Neural cell (in vitro differentiated cells): ENCODE results near the gene POU3F1. TPM values are rescaled to one million over a fixed set of nuclear protein-coding genes. Genes with fewer than 3 reads are reported as not detected.

Experiments used
- H2AFZ ChIP-seq: fragments of 200-600, 300-800 bp; sonication (generic), shearing (Covaris generic); 2 replicates; pipeline ENCODE4 v1.6.0; 2014; ENCODE audit warnings: low read depth, mild to moderate bottlenecking, antibody characterized with exemption, low read length, moderate library complexity
- H3F3A ChIP-seq: fragments of 200-600 bp; shearing (Covaris generic); 2 replicates; pipeline ENCODE4 v1.6.1; 2016; ENCODE audit warnings: mild to moderate bottlenecking, moderate library complexity, mixed read lengths, antibody characterized with exemption, low read length; ENCODE audit not compliant: insufficient read depth, poor library complexity, severe bottlenecking
- H3K27ac ChIP-seq: fragments of 200-600, 300-800 bp; sonication (generic), shearing (Covaris generic); 2 replicates; pipeline ENCODE4 v1.5.1; 2014; ENCODE audit warnings: mild to moderate bottlenecking, low read length, moderate library complexity
- H3K27me3 ChIP-seq: fragments of 300-800, 200-600 bp; sonication (generic), shearing (Covaris generic); 2 replicates; pipeline ENCODE4 v1.6.0; 2014; ENCODE audit warnings: mild to moderate bottlenecking, low read depth, low read length, moderate library complexity; ENCODE audit not compliant: insufficient read depth
- H3K36me3 ChIP-seq: fragments of 300-800, 200-600 bp; sonication (generic), shearing (Covaris generic); 2 replicates; pipeline ENCODE4 v1.5.1; 2014; ENCODE audit warnings: mild to moderate bottlenecking, antibody characterized with exemption, low read length, moderate library complexity; ENCODE audit not compliant: insufficient read depth
- H3K4me2 ChIP-seq: fragments of 300-800, 200-600 bp; sonication (generic), shearing (Covaris generic); 2 replicates; pipeline ENCODE4 v1.6.0; 2014; ENCODE audit warnings: mild to moderate bottlenecking, low read length
- H3K4me3 ChIP-seq: fragments of 300-800, 200-600 bp; sonication (generic), shearing (Covaris generic); 2 replicates; pipeline ENCODE4 v1.5.1; 2014; ENCODE audit warnings: mild to moderate bottlenecking, low read length, moderate library complexity
- H3K79me2 ChIP-seq: fragments of 200-600 bp; shearing (Covaris generic); replicated peaks from 2 replicates; pipeline ENCODE4 v1.6.0; 2014; ENCODE audit warnings: mild to moderate bottlenecking, low read length, moderate library complexity; ENCODE audit not compliant: insufficient read depth
- H3K9ac ChIP-seq: fragments of 300-800, 200-600 bp; sonication (generic), shearing (Covaris generic); 2 replicates; pipeline ENCODE4 v1.6.1; 2016; ENCODE audit warnings: mild to moderate bottlenecking, low read length, mixed read lengths
- H3K9me2 ChIP-seq: fragments of 200-600 bp; shearing (Covaris generic); 2 replicates; pipeline ENCODE4 v1.6.1; 2016; ENCODE audit warnings: mild to moderate bottlenecking, low read length, mixed read lengths; ENCODE audit not compliant: insufficient read depth
- H3K9me3 ChIP-seq: fragments of 200-600, 300-800 bp; sonication (generic), shearing (Covaris generic); 2 replicates; pipeline ENCODE4 v1.6.1; 2016; ENCODE audit warnings: mild to moderate bottlenecking, mixed run types, low read length, moderate library complexity, mixed read lengths
- H4K20me1 ChIP-seq: fragments of 200-600 bp; shearing (Covaris generic); 2 replicates; pipeline ENCODE4 v1.6.1; 2016; ENCODE audit warnings: mild to moderate bottlenecking, mixed run types; ENCODE audit not compliant: insufficient read depth
- EP300 ChIP-seq: fragments of 450-650 bp; conservative IDR thresholded peaks from 2 replicates; pipeline ENCODE4 v1.6.1; 2014; ENCODE audit warnings: antibody characterized with exemption, mild to moderate bottlenecking, moderate library complexity; ENCODE audit not compliant: poor library complexity, severe bottlenecking
- EZH2 ChIP-seq: fragments of 200-600, 300-800 bp; shearing (Covaris generic), sonication (generic); IDR thresholded peaks from 2 replicates; pipeline ENCODE4 v1.6.1; 2014; ENCODE audit warnings: antibody characterized with exemption, low read length, borderline replicate concordance, mild to moderate bottlenecking; ENCODE audit not compliant: insufficient read depth, poor library complexity, severe bottlenecking
- MXI1 ChIP-seq: fragments of 450-650 bp; conservative IDR thresholded peaks from 2 replicates; pipeline ENCODE4 v1.6.1; 2014; ENCODE audit warnings: antibody characterized with exemption, mild to moderate bottlenecking; ENCODE audit not compliant: poor library complexity, severe bottlenecking
- POLR2AphosphoS5 ChIP-seq: IDR thresholded peaks from 2 replicates; pipeline ENCODE4 v1.6.1; 2012
- RAD21 ChIP-seq: fragments of 450-650 bp; conservative IDR thresholded peaks from 2 replicates; pipeline ENCODE4 v1.6.1; 2014; ENCODE audit warnings: antibody characterized with exemption, mild to moderate bottlenecking, moderate library complexity
- REST ChIP-seq: IDR thresholded peaks from 2 replicates; pipeline ENCODE4 v1.6.1; 2012; ENCODE audit warnings: borderline replicate concordance
- SMC3 ChIP-seq: fragments of 450-650 bp; conservative IDR thresholded peaks from 2 replicates; pipeline ENCODE4 v1.6.1; 2014; ENCODE audit warnings: antibody characterized with exemption, mild to moderate bottlenecking, moderate library complexity; ENCODE audit not compliant: poor library complexity
- TAF1 ChIP-seq: IDR thresholded peaks from 2 replicates; pipeline ENCODE4 v1.6.1; 2012; ENCODE audit warnings: low read depth
- polyA plus RNA-seq: library from polyadenylated mRNA; depleted of rRNA; stranded (reverse); fragments of >200 nt; gene quantifications from 2 replicates; pipeline ENCODE4 v1.2.3, GENCODE V29; 2014
- TF ChIP-seq, protein P1 (sequence below): fragments of 450-650 bp; IDR thresholded peaks from 2 replicates; pipeline ENCODE4 v1.5.1; 2014; ENCODE audit warnings: antibody characterized with exemption, mild to moderate bottlenecking, moderate library complexity; ENCODE audit not compliant: poor library complexity, severe bottlenecking

The POU3F1 gene
- polyA plus RNA-seq, 1 donor from 2014 or later: 3.1 TPM

DNA sequence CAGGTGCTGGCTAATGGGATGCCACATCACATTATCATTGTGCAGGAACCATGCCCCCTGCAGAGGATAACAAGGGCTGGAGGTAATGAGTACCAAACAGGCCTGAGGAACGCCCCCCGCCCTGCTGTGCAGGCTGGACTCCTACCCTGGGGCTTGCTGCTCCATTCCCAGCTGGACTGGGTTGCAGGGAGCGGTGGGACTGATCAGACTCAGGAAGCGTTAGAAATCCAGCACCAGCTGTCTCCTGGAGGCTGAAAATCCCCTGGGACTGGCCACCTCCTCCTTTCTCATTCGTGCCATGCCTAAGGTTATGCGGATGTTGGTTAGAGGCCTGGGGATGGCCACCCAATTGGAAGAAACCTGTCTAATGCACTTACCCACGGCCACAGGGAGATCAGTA, 36.9 kb upstream of the POU3F1 start:
- Histone ChIP-seq H3K9me2 (no peaks in the 10 kb centered on the region), H3F3A (no peaks in the 10 kb centered on the region), H3K4me2 (no peak overlapping the region), H3K9me3 (no peaks in the 10 kb centered on the region), H3K79me2 (no peaks in the 10 kb centered on the region), H4K20me1 (no peaks in the 10 kb centered on the region), H3K27me3 (no peaks in the 10 kb centered on the region), H3K27ac (no peak overlapping the region), H2AFZ (no peak overlapping the region), H3K36me3 (no peaks in the 10 kb centered on the region), H3K9ac (no peak overlapping the region), H3K4me3 (no peak overlapping the region)
- no peak for TF ChIP-seq TAF1
- TF ChIP-seq, protein P1, sequence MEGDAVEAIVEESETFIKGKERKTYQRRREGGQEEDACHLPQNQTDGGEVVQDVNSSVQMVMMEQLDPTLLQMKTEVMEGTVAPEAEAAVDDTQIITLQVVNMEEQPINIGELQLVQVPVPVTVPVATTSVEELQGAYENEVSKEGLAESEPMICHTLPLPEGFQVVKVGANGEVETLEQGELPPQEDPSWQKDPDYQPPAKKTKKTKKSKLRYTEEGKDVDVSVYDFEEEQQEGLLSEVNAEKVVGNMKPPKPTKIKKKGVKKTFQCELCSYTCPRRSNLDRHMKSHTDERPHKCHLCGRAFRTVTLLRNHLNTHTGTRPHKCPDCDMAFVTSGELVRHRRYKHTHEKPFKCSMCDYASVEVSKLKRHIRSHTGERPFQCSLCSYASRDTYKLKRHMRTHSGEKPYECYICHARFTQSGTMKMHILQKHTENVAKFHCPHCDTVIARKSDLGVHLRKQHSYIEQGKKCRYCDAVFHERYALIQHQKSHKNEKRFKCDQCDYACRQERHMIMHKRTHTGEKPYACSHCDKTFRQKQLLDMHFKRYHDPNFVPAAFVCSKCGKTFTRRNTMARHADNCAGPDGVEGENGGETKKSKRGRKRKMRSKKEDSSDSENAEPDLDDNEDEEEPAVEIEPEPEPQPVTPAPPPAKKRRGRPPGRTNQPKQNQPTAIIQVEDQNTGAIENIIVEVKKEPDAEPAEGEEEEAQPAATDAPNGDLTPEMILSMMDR: no peak
- TF ChIP-seq EZH2: no peak
- no peak for TF ChIP-seq SMC3
- no peak for TF ChIP-seq EP300
- no peak for TF ChIP-seq POLR2AphosphoS5

GRCh38 chr1:38082769-38083263, 36.2 kb upstream of the POU3F1 start:
- Histone ChIP-seq H3K9me3 (no peaks in the 10 kb centered on the region), H3K27ac (no peak overlapping the region), H3K4me2 (no peak overlapping the region), H3K27me3 (no peaks in the 10 kb centered on the region), H3F3A (no peaks in the 10 kb centered on the region), H3K9me2 (no peaks in the 10 kb centered on the region), H3K9ac (no peak overlapping the region), H4K20me1 (no peaks in the 10 kb centered on the region), H2AFZ (no peak overlapping the region), H3K4me3 (no peak overlapping the region), H3K79me2 (no peaks in the 10 kb centered on the region), H3K36me3 (no peaks in the 10 kb centered on the region)
- TF ChIP-seq EP300 (no peak), RAD21 (no peak), MXI1 (no peak), SMC3 (no peak), POLR2AphosphoS5 (no peak), EZH2 (no peak), REST (no peak), TAF1 (no peak)
- TF ChIP-seq, protein P1: no peak
